DMS53 (cell line): ENCODE measurements around the gene SH3BP1.
"Not testable (repeated sequence)": the region's sequence is repeated elsewhere in the genome, so short reads cannot be mapped to it uniquely, and the experiment has no call there.

Source experiments
- DNase-seq: peaks from one replicate; lab custom pipeline; 2025; lab: John Stamatoyannopoulos, UW

The SH3BP1 gene

DNA sequence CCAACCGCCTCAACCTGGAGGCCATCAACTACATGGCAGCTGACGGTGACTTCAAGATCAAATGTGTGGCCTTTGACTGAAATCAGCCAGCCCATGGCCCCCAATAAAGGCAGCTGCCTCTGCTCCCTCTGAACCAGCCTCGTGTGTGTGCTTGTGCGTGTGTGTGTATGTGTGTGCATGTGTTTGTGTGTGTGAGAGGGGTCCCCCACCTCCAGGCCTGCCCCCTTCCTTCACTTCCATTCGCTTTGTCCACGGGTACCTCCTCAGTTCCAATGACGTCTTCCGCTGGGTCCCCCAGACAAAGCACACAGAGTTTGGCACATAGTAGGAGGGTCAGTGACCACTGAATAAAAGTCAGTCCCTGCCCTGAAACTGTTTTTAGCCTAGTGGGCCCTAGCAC is 40.2 kb downstream of the SH3BP1 start:
- DNase-seq: no peak

DNA sequence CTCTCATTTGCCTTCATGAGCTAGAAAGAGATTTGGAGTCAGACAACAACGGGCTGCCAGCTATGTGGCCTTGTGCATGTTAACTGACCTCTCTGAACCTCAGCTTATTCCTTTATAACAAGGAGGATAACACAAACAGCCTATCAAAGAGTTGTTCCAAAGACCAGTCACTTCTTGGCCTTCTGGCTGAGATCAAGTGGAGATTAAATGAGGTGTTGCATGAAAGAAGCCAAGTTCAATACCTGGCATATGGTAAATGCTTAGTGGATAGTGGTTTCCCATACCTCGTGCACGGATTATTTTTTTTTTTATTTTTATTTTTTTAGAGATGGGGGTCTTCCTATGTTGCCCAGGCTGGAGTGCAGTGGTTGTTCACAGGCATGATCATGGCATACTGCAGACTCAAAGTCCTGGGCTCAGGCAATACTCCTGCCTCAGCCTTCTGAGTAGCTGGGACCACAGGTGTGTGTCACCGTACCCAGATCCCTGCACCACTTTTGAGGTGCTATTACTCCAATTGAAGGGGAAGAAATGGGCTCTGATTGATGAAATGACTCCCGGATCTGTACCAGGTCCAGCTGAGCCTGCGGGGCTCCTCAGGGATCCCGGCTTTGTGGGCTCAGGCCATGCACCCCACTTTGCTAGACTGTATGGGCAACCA is 40.9 kb downstream of the SH3BP1 start:
- DNase-seq: no peak

- no peak for DNase-seq
Measured at GRCh38 chr22:37681001-37681424, 41.5 kb downstream of the SH3BP1 start.

DNA sequence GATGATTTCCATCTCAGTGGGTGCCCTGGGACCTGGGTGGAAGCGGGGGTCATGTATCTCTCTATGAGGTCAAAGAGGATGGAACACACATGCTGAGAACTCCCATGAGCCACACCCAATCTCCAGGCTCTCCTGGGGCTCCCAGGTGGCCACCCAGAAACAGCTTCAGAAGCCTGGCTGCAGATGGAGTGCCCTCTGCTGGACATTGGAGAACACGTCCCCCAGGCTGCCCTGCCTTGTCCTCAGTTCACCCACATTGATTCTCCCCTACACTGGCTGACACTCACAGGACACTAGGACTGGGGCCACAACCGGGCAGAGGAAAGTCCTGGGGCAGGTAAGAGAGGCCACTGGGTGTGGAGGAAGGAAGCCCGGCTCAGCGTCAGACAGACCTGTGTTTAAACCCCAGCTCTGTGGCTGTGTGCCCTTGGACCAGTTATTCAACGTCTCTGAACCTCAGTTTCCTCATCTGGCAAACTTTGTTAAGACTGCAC is 42.1 kb downstream of the SH3BP1 start:
- peak; percentile 69 for DNase-seq

DNA sequence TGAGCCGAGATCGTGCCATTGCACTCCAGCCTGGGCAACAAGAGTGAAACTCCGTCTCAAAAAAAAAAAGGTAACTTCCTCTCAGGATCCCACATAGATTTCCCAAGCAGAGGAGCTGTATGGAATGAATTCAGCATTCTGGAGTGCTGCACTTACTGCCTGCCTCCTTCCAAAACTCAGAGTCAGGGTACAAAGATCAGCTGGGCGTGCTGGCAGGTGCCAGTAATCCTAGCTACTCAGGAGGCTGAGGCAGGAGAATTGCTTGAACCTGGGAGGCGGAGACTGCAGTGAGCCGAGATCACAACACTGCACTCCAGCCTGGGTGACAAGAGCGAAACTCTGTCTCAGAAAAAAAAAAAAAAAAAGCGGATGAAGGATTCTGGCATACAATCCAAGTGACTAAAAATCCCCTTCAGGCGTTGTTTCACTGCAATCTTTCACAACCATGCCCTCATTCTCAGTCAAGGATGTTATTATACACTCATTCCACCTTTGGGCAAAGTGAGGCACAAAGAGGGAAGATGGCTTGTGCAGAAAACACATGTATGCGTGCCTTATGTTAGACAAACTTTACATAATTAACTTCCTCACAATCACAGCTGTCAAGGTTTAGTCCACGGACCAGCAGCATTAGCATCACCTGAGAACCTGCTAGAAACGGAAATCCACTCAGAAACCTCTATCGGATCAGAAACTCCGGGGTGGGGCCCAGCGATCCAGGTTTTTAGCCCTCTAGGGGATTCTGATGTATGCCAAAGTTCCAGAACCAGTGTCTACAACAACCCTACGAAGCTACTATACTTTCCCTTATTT is 45.5 kb downstream of the SH3BP1 start:
- DNase-seq: peak; percentile 9

GRCh38 chr22:37686002-37686982 is 46.8 kb downstream of the SH3BP1 start, which contains the start of gene NOL12:
Gene NOL12, plus strand, starts transcription at chr22:37686343. Its CDS starts 50 bp downstream, at chr22:37686393.
- DNase-seq: peak; percentile 78

DNA sequence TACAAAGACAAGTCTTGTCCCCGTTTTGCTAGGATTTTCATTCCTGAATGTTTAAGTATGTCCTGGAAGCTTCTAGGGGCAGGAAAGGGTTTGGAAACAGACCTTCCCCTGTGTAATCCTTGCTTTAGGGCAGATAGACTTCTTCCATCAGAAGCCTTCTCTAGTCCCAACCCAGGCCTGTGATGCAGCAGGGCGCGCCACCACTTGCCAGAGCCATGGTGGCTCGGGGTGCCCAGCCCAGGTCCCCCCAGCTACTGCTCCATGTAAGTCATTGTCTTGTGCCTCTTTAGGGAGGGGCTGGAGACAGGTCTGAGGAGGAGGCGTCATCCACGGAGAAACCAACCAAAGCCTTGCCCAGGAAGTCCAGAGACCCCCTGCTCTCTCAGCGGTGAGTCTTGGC is 50.9 kb downstream of the SH3BP1 start:
- no peak for DNase-seq

DNA sequence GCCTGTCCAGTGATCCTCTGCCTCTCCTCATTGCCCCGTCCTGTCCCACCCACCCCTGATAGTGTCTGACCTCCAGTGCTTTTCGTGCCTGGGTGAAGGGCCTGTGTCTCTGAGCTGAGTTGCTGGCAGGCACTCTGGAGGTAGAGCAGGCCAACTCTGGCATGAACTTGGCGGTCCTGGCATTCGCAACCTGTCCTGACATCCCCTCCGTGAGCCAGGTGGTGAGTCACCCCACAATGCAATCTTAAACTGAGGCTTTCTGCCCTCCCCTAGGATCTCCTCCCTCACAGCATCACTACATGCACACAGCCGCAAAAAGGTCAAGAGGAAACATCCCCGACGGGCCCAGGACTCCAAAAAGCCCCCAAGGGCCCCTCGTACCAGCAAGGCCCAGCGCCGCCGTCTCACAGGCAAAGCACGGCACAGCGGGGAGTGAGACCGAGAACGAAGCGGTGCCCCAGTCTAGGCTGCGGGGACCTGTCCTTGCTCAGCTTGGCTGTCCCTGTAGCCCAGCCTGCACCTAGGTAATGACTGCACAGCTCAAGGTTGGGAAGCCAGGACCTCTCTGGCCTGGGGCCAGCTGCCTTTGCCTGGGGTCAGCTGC is 51.5 kb downstream of the SH3BP1 start:
- DNase-seq: no peak

GRCh38 chr22:37692627-37693285 is 53.3 kb downstream of the SH3BP1 start:
- no peak for DNase-seq

DNA sequence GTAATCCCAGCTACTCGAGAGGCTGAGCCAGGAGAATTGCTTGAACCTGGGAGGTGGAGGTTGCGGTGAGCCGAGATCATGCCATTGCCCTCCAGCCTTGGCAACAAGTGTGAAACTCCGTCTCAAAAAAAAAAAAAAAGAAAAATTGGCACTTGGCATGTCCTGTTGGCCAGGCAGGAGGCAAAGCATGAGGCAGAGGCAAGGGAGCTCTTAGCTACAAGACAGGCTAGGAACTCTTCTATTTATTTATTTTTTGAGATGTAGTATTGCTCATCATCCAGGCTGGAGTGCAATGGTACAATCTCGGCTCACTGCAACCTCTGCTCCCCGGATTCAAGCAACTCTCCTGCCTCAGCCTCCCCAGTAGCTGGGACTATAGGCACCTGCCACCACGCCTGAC is 54.7 kb downstream of the SH3BP1 start:
- not testable (repeated sequence) for DNase-seq

DNA sequence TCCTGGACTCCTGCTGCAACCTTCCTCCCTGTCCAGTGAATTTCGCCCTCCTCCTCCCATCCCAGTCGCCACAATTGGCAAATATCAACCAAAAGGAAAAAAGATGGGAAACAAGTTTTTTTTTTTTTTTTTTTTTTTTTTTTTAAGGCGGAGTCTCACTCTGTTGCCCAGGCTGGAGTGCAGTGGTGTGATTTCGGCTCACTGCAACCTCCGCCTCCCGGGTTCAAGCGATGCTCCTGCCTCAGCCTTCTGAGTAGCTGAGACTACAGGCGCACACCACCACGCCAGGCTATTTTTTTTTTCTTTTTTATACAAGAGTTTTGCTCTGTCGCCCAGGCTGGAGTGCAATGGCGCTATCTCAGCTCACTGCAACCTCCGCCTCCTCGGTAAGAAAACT is 56.8 kb downstream of the SH3BP1 start:
- DNase-seq: not testable (repeated sequence)

DNA sequence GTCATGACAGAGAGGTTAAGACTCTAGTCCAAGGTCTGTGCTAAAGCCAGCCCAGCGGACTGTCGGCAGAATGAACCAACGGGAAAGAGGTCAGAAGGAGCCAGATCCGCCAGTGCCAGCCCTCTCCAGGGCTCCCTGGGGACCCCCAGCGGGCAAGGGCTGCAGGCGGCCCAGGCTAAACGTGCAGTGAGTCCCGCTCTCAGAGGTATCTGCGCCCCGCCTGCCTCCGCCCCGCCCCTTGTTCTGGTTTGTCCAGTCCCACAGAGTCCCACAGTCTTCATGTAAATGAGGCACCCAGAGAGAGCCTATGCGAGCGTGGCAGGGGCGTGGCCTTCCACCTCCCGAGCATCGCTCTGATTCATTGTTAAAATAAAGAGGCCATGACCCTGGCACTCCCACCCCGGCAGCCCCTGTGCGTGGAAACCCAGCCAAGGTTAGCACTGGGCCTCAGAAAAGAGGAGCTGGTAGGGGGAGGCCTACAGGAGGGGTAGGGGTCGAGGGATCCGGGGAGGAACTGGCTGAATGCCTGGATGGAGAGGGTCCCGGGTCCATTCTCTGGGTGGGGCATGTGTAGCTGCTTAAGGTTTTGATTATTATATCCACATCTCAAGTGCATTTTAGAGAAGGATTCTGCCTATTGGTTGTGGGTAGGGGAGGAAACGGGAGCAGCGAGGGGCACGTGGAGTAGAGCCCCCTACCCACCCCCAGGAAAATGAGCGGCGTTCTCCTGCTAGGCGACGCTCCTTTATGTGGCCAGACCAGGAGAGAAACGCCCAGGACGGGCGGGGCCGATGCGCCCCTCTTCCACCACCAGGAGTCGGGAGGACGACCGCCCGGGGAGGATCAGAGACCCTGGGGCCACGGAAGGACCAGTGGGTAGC is 57.4 kb downstream of the SH3BP1 start, which contains the start of gene TRIOBP:
Gene TRIOBP (plus strand): TSS at position 392 of the 881 bp plus-strand sequence. CDS start 4,318 bp downstream, outside the sequence.
- DNase-seq: peak; percentile 90

DNA sequence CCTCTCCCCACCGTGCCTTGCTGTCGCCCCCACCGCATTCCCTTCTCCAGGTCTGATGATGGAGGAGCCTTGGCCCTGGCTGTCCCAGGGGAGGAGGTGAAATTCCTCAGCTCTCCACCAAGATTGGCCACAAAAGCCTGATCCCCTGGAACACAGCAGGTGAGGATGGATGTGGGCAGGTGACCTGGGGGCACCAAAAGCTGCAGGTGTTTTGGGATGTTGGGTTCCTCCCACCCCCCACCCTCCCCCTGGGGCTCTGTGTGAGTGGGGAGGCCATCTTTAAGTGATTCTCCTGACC is 58.0 kb downstream of the SH3BP1 start:
- DNase-seq: no peak

- DNase-seq: no peak
Measured at GRCh38 chr22:37701141-37701786, 61.8 kb downstream of the SH3BP1 start.

DNA sequence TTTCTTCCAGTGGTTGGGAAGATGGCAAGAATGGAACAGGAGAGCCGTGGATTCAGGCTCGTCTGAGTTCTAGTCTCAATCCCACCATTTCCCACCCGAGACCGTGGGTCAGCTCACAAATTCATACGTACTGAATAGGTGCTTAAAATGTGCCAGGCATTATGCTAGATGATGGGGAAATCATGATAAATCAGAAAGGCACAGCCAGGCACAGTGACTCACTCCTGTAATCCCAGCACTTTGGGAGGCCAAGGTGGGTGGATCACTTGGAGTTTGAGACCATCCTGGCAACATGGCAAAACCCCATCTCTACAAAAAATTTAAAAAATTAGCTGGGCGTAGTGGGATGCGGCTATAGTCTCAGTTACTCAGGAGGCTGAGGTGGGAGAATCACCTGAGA is 64.4 kb downstream of the SH3BP1 start:
- DNase-seq: no peak

GRCh38 chr22:37704645-37705044 is 65.2 kb downstream of the SH3BP1 start:
- no peak for DNase-seq

DNA sequence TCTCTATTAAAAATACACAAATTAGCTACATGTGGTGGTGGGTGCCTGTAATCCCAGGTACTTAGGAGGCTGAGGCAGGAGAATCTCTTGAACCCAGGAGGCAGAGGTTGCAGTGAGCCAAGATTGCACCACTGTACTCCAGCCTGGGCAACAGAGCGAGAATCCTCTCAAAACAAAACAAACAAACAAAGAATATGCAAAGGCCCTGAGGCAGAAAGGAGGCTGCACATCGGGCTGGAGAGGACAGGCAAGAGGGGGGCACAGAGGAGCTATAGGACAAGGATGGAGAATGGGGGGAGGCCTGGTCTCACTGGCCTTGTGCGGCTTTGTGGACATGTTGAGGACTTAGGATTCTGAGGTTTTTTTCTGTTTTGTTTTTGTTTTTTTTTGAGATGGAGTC is 65.7 kb downstream of the SH3BP1 start:
- DNase-seq: no peak
